ENCODE results near the gene CD53. TPM values are rescaled to one million over a fixed set of nuclear protein-coding genes. Genes with fewer than 3 reads are reported as not detected.
"Not testable (repeated sequence)": the region's sequence is repeated elsewhere in the genome, so short reads cannot be mapped to it uniquely, and the experiment has no call there.

Gene CD53, protein sequence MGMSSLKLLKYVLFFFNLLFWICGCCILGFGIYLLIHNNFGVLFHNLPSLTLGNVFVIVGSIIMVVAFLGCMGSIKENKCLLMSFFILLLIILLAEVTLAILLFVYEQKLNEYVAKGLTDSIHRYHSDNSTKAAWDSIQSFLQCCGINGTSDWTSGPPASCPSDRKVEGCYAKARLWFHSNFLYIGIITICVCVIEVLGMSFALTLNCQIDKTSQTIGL
- total RNA-seq, result 19.8 TPM

DNA sequence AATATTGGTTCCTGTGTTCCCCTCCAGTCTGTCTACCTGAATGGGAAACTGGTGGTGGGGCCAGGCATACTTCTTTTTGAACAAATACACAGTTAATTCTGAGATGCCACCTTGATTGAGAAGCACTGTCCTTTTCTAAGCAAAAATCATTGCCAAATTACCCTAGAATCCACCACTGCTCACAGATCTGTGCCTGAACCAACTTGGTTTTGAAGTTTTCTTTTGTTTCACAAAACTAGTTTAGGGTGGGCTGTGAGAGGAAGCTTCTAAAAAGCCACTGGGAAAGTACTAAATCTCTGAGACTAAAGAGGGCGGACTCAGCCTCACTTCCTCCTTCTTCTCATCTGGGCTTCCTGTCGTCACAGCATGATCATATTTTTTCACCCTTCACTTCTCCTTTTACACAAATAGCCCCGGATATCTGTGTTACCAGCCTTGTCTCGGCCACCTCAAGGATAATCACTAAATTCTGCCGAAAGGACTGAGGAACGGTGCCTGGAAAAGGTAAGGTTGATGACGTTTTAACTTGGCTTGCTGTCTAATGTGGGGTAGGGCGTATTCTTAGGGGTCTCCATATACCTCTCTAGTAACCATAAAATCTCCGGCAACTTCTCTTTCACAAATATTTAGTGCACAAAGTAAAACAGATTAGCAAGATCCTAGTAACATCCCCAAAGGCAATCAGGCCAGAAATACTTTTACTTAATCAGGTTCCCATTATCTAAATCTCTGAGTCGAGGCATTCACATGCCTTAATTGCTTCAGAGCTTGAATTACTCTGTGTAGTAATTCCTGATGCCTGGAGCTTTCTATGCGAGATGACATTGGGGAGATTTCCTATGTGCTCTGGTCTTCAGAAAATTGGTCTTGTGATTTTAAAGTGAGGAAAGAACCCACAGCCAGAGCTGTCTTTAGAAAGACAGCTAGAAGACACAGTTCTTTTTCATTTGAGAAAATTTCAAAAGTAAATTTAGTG lies at the start of gene CD53:
Gene CD53, plus strand, starts transcription at position 404 of the 976 bp plus-strand sequence. CDS start 18,261 bp downstream, outside the sequence.
- H3K9ac ChIP-seq (ENCODE audit: low read depth in 1 of 3, low read length in 3 of 3), result no peak within 1 kb of the TSS
- peak within 1 kb of the TSS in 2 of 3 donors; percentile 17 to 58 for H3K4me3 ChIP-seq (ENCODE audit: low read length in 3 of 3)
- no peaks in the 10 kb centered on the region for H3K27me3 ChIP-seq (ENCODE audit: control insufficient read depth in 3 of 3, insufficient read depth in 3 of 3, low read length in 3 of 3)
- peak within 1 kb of the TSS; percentile 62 for H3K27ac ChIP-seq (ENCODE audit: low read depth, low read length)
- H3K36me3 ChIP-seq (ENCODE audit: control insufficient read depth in 3 of 3, insufficient read depth in 3 of 3, low read length in 3 of 3), result no peaks in the 10 kb centered on the region
- H3K9me3 ChIP-seq (ENCODE audit: control insufficient read depth in 3 of 3, low read length in 3 of 3), result no peaks in the 10 kb centered on the region
- H3K4me1 ChIP-seq (ENCODE audit: control insufficient read depth in 3 of 3, insufficient read depth in 3 of 3, low read length in 3 of 3), result no peaks in the 10 kb centered on the region

DNA sequence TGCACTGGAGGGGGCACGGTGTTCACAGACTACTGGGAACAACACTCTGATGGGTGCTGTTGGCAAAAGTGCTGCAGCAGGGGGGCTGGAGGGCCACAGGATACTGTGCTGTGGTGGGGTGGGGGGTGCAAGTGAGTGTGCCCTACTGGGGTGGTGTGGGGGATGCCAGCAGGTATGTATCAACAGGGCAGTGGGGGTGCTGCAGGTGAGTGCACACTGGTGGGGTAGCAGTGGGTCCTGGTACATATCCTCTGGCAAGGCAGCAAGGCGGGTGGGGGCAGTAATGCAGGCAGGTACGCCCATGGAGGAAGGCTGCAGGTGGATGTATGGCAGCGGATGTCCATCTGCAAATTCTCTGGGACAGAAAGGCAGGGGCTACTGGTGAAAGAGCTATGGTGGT lies 48.8 kb upstream of the CD53 start:
- H3K9ac ChIP-seq (ENCODE audit: low read depth in 1 of 3, low read length in 3 of 3), result no peak overlapping the region
- H3K9me3 ChIP-seq (ENCODE audit: control insufficient read depth in 3 of 3, low read length in 3 of 3), result peaks cover 0 to 2% (median 0%) of the 10 kb centered on the region in 3 donors
- no peak overlapping the region for H3K4me3 ChIP-seq (ENCODE audit: low read length in 3 of 3)
- H3K27ac ChIP-seq (ENCODE audit: low read depth, low read length), result no peak overlapping the region
- H3K36me3 ChIP-seq (ENCODE audit: control insufficient read depth in 3 of 3, insufficient read depth in 3 of 3, low read length in 3 of 3), result no peaks in the 10 kb centered on the region
- no peaks in the 10 kb centered on the region for H3K4me1 ChIP-seq (ENCODE audit: control insufficient read depth in 3 of 3, insufficient read depth in 3 of 3, low read length in 3 of 3)
- peaks cover 0 to 2% (median 0%) of the 10 kb centered on the region in 3 donors for H3K27me3 ChIP-seq (ENCODE audit: control insufficient read depth in 3 of 3, insufficient read depth in 3 of 3, low read length in 3 of 3)

DNA sequence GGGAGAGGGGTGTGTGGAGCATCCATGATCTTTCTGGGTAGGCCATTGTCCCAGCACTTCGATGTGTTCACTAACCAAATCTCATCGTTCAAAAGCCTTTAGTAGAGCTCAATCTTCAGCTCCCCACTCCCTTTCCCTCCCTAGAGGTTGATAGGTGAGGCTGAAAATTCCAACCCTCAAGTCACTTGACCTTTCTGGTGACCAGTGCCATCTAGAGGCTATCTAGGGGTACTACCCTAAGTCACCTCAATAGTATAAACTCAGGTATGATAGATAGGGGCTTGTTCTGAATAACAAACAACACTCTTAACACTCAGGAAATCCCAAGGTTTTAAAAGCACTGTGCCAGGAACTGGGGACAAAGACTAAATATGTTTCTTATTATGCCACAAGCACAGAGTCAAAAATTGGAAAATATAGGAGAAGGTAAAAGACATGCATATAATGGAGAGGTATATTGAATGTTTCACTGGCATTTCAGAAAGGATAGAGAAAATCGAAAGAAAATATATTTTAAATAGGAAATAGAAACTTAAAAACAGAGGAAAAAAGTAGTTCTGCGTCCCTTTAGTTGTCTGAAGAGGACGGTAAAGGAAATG lies 42.9 kb upstream of the CD53 start:
- no peaks in the 10 kb centered on the region for H3K27me3 ChIP-seq (ENCODE audit: control insufficient read depth in 3 of 3, insufficient read depth in 3 of 3, low read length in 3 of 3)
- H3K9me3 ChIP-seq (ENCODE audit: control insufficient read depth in 3 of 3, low read length in 3 of 3), result no peaks in the 10 kb centered on the region
- H3K4me1 ChIP-seq (ENCODE audit: control insufficient read depth in 3 of 3, insufficient read depth in 3 of 3, low read length in 3 of 3), result no peaks in the 10 kb centered on the region
- no peaks in the 10 kb centered on the region for H3K36me3 ChIP-seq (ENCODE audit: control insufficient read depth in 3 of 3, insufficient read depth in 3 of 3, low read length in 3 of 3)
- no peak overlapping the region for H3K27ac ChIP-seq (ENCODE audit: low read depth, low read length)
- no peak overlapping the region for H3K9ac ChIP-seq (ENCODE audit: low read depth in 1 of 3, low read length in 3 of 3)
- no peak overlapping the region for H3K4me3 ChIP-seq (ENCODE audit: low read length in 3 of 3)

DNA sequence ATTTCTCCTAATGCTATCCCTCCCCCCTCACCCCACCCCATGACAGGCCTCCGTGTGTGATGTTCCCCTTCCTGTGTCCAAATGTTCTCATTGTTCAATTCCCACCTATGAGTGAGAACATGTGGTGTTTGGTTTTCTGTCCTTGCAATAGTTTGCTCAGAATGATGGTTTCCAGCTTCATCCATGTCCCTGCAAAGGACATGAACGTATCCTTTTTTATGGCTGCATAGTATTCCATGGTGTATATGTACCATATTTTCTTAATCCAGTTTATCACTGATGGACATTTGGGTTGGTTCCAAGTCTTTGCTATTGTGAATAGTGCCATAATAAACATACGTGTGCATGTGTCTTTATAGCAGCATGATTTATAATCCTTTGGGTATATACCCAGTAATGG lies 39.2 kb upstream of the CD53 start:
- H3K9me3 ChIP-seq (ENCODE audit: control insufficient read depth in 3 of 3, low read length in 3 of 3); H3K4me3 ChIP-seq (ENCODE audit: low read length in 3 of 3); H3K36me3 ChIP-seq (ENCODE audit: control insufficient read depth in 3 of 3, insufficient read depth in 3 of 3, low read length in 3 of 3); H3K27ac ChIP-seq (ENCODE audit: low read depth, low read length); H3K4me1 ChIP-seq (ENCODE audit: control insufficient read depth in 3 of 3, insufficient read depth in 3 of 3, low read length in 3 of 3); H3K27me3 ChIP-seq (ENCODE audit: control insufficient read depth in 3 of 3, insufficient read depth in 3 of 3, low read length in 3 of 3); H3K9ac ChIP-seq (ENCODE audit: low read depth in 1 of 3, low read length in 3 of 3): not testable (repeated sequence)

DNA sequence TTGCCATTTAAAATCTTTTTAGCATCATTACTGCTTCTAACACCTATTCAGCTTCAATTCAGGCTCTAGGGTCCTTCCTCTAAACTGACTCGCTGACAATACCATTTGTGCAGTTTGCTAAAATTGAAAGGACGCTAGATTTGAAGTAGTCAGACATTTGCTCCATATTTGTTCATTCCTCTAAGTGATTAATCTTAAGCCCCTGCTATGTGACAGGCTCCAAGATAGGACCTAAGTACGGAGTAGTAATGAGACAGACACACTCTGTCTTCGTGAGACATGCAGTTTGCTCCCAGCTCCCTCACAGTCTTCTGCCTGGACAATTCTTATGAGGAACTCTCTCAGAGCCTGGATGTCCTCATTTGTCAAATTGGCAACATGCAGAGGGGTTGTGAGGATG lies 26.1 kb upstream of the CD53 start:
- Histone ChIP-seq H3K9me3 (ENCODE audit: control insufficient read depth in 3 of 3, low read length in 3 of 3) (no peaks in the 10 kb centered on the region), H3K27me3 (ENCODE audit: control insufficient read depth in 3 of 3, insufficient read depth in 3 of 3, low read length in 3 of 3) (no peaks in the 10 kb centered on the region), H3K9ac (ENCODE audit: low read depth in 1 of 3, low read length in 3 of 3) (no peak overlapping the region), H3K4me3 (ENCODE audit: low read length in 3 of 3) (no peak overlapping the region), H3K36me3 (ENCODE audit: control insufficient read depth in 3 of 3, insufficient read depth in 3 of 3, low read length in 3 of 3) (no peaks in the 10 kb centered on the region), H3K27ac (ENCODE audit: low read depth, low read length) (no peak overlapping the region), H3K4me1 (ENCODE audit: control insufficient read depth in 3 of 3, insufficient read depth in 3 of 3, low read length in 3 of 3) (no peaks in the 10 kb centered on the region)

DNA sequence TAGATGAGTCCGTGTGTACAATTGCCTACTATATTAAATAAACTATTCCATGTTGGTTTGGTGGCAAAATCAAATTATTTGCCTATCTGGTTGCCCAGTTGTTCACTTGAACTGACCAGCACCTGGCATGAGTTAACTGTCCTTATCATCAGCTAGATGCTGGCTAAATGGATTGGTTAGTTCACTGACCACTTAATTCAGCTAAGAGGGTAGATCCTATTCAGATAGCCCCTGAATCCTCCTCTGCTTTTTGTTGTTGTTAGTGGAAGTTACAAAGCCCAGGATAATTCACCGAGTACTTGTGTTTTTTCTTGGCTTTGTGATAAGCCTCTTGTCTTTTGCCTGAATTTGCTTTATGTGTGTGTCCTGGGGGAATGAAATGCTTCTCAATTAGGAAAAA lies 22.8 kb upstream of the CD53 start:
- Histone ChIP-seq H3K27me3 (ENCODE audit: control insufficient read depth in 3 of 3, insufficient read depth in 3 of 3, low read length in 3 of 3) (no peaks in the 10 kb centered on the region), H3K9me3 (ENCODE audit: control insufficient read depth in 3 of 3, low read length in 3 of 3) (no peaks in the 10 kb centered on the region), H3K36me3 (ENCODE audit: control insufficient read depth in 3 of 3, insufficient read depth in 3 of 3, low read length in 3 of 3) (no peaks in the 10 kb centered on the region), H3K9ac (ENCODE audit: low read depth in 1 of 3, low read length in 3 of 3) (no peak overlapping the region), H3K27ac (ENCODE audit: low read depth, low read length) (no peak overlapping the region), H3K4me3 (ENCODE audit: low read length in 3 of 3) (no peak overlapping the region), H3K4me1 (ENCODE audit: control insufficient read depth in 3 of 3, insufficient read depth in 3 of 3, low read length in 3 of 3) (no peaks in the 10 kb centered on the region)

DNA sequence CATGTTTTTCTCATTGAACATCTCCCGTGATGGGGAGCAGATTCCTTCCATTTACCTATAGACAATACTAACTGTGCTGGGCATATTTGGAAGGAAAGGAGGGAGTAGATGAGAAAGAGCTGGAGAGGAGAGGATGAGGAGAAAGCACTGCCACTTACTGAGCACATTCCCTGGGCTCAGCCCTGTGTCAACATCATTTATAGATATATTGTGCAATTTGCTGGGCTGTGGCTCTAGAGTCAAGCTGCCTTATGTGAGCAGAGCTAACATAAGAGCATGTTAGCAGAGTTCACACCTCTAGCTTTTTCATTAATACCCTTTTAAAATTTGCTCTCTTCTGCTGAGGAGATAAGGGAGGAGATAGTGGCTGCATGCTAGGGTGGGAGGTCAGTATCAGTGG lies 22.3 kb upstream of the CD53 start:
- Histone ChIP-seq H3K9me3 (ENCODE audit: control insufficient read depth in 3 of 3, low read length in 3 of 3) (no peaks in the 10 kb centered on the region), H3K4me1 (ENCODE audit: control insufficient read depth in 3 of 3, insufficient read depth in 3 of 3, low read length in 3 of 3) (no peaks in the 10 kb centered on the region), H3K27me3 (ENCODE audit: control insufficient read depth in 3 of 3, insufficient read depth in 3 of 3, low read length in 3 of 3) (no peaks in the 10 kb centered on the region), H3K36me3 (ENCODE audit: control insufficient read depth in 3 of 3, insufficient read depth in 3 of 3, low read length in 3 of 3) (no peaks in the 10 kb centered on the region), H3K4me3 (ENCODE audit: low read length in 3 of 3) (no peak overlapping the region), H3K27ac (ENCODE audit: low read depth, low read length) (no peak overlapping the region), H3K9ac (ENCODE audit: low read depth in 1 of 3, low read length in 3 of 3) (no peak overlapping the region)

DNA sequence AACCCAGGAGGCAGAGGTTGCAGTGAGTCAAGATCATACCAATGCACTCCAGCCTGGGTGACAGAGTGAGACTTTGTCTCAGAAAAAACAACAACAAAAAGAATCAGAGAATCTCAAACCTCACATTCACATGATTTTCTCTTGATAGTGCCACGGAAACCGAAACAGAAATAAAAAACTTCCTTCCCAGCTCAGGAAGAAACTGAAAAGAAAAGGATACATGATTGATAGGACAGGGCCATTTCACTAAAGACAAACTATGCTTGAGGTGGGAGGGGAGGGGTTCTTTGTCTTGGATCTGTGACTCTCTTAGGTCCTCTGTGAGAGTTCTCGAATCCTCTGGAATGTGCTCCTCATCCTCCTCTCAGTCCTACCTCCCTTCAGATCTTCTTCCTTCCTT lies 19.8 kb upstream of the CD53 start:
- H3K4me3 ChIP-seq (ENCODE audit: low read length in 3 of 3), result no peak overlapping the region
- no peak overlapping the region for H3K27ac ChIP-seq (ENCODE audit: low read depth, low read length)
- H3K36me3 ChIP-seq (ENCODE audit: control insufficient read depth in 3 of 3, insufficient read depth in 3 of 3, low read length in 3 of 3), result no peaks in the 10 kb centered on the region
- no peaks in the 10 kb centered on the region for H3K27me3 ChIP-seq (ENCODE audit: control insufficient read depth in 3 of 3, insufficient read depth in 3 of 3, low read length in 3 of 3)
- H3K4me1 ChIP-seq (ENCODE audit: control insufficient read depth in 3 of 3, insufficient read depth in 3 of 3, low read length in 3 of 3), result no peaks in the 10 kb centered on the region
- no peak overlapping the region for H3K9ac ChIP-seq (ENCODE audit: low read depth in 1 of 3, low read length in 3 of 3)
- H3K9me3 ChIP-seq (ENCODE audit: control insufficient read depth in 3 of 3, low read length in 3 of 3), result no peaks in the 10 kb centered on the region

DNA sequence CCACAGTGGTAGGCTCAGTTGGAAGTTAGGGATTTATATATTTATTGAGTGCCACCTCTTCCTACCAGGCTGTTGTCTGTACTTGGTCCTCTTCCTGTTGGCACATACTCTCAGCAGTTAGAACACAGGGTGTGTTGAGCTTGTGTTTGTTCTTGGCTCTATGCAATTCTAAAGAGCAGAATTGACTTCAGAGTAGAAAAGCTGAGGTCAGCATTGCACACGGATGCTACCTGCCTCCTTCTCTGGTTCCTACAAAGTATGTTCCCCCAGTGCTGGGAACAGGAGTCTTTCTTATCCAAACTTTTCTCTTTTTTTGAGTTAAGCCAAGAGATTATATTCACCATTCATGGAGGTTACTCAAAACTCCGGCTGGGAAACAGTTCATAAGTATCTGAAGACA lies 16.5 kb upstream of the CD53 start:
- H3K27me3 ChIP-seq (ENCODE audit: control insufficient read depth in 3 of 3, insufficient read depth in 3 of 3, low read length in 3 of 3), result no peaks in the 10 kb centered on the region
- H3K4me3 ChIP-seq (ENCODE audit: low read length in 3 of 3), result no peak overlapping the region
- no peak overlapping the region for H3K9ac ChIP-seq (ENCODE audit: low read depth in 1 of 3, low read length in 3 of 3)
- no peaks in the 10 kb centered on the region for H3K4me1 ChIP-seq (ENCODE audit: control insufficient read depth in 3 of 3, insufficient read depth in 3 of 3, low read length in 3 of 3)
- H3K27ac ChIP-seq (ENCODE audit: low read depth, low read length), result no peak overlapping the region
- H3K36me3 ChIP-seq (ENCODE audit: control insufficient read depth in 3 of 3, insufficient read depth in 3 of 3, low read length in 3 of 3), result no peaks in the 10 kb centered on the region
- H3K9me3 ChIP-seq (ENCODE audit: control insufficient read depth in 3 of 3, low read length in 3 of 3), result peaks cover 0 to 3% (median 0%) of the 10 kb centered on the region in 3 donors
